Measurements from ENCODE around the gene CLMN. TPM values are rescaled to one million over a fixed set of nuclear protein-coding genes. Genes with fewer than 3 reads are reported as not detected.
"Not testable (repeated sequence)": the region's sequence is repeated elsewhere in the genome, so short reads cannot be mapped to it uniquely, and the experiment has no call there.

Gene CLMN
- total RNA-seq, 1 experiment from 2014 or later = 111 TPM

DNA sequence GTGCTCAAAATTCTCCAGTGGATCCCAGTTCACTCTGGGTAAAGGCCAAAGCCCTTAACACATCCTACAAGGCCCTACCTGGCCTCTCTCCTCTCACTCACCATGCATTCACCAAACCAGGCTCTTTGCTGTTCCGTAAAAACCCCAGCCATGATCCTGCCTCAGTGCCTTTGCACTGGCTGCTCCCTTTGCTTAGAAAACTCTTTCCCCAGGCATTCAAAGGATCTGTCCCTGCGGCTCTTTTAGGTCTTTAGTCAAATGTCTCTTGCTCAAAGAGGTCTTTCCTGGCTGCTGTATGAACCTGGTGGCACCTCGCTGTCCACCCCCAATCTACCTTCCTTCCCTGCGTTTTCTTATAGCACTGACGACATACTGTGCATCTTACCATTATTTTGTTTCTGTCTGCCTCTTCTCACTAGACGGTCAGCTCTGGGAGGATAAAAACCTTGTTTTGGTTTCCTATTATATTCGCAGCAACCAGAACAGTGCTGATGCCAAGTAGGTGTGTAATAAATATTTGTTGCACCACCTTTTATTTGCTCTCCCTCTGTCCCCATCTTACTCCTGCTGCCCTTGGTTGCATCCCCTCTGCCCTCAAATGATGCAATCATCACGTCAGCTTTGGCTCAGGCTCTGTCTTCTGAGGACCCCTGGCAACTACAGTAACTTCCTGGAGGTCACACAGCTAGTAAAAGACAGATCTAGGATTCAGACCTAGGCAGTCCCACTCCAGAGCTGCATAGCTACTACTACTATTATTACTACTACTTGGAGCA, 138.6 kb downstream of the CLMN start:
- DNase-seq = no peak
- Mint-ChIP-seq H3K27ac (ENCODE audit: unreplicated experiment) (peak overlapping the region; percentile 21), H3K4me3 (ENCODE audit: low read depth, unreplicated experiment) (no peak overlapping the region), H3K4me1 (ENCODE audit: low read depth, unreplicated experiment) (peaks cover 25% of the 10 kb centered on the region), H3K36me3 (ENCODE audit: insufficient read depth, unreplicated experiment) (peaks cover 22% of the 10 kb centered on the region), H3K9me3 (ENCODE audit: low read depth, unreplicated experiment) (no peaks in the 10 kb centered on the region), H3K27me3 (ENCODE audit: unreplicated experiment) (no peaks in the 10 kb centered on the region)
- intact Hi-C loops (cut with micrococcal nuclease; ENCODE audit: unreplicated experiment) = loop anchor here (5.0 kb wide), 1 partner anchor 181 kb away; no protein-coding TSS in a partner anchor
- TF ChIP-seq CTCF (IDR thresholded peaks at IDR 0.05; ENCODE audit: unreplicated experiment) = no peak
- BruUV-seq (replicated peaks) = no TSS peak
- CTCF ChIA-PET = no interaction called here

GRCh38 chr14:95175670-95176069, 144.0 kb downstream of the CLMN start:
- H3K4me3 Mint-ChIP-seq (ENCODE audit: low read depth, unreplicated experiment); H3K36me3 Mint-ChIP-seq (ENCODE audit: insufficient read depth, unreplicated experiment); CTCF ChIA-PET; H3K9me3 Mint-ChIP-seq (ENCODE audit: low read depth, unreplicated experiment); H3K27me3 Mint-ChIP-seq (ENCODE audit: unreplicated experiment); H3K27ac Mint-ChIP-seq (ENCODE audit: unreplicated experiment); intact Hi-C loops (cut with micrococcal nuclease; ENCODE audit: unreplicated experiment); BruUV-seq (replicated peaks); DNase-seq: not testable (repeated sequence)
- peaks cover 18% of the 10 kb centered on the region for H3K4me1 Mint-ChIP-seq (ENCODE audit: low read depth, unreplicated experiment)

GRCh38 chr14:95174184-95174792, 145.4 kb downstream of the CLMN start:
- TF ChIP-seq CTCF (IDR thresholded peaks at IDR 0.05; ENCODE audit: unreplicated experiment) = no peak
- H3K36me3 Mint-ChIP-seq (ENCODE audit: insufficient read depth, unreplicated experiment) = no peaks in the 10 kb centered on the region

DNA sequence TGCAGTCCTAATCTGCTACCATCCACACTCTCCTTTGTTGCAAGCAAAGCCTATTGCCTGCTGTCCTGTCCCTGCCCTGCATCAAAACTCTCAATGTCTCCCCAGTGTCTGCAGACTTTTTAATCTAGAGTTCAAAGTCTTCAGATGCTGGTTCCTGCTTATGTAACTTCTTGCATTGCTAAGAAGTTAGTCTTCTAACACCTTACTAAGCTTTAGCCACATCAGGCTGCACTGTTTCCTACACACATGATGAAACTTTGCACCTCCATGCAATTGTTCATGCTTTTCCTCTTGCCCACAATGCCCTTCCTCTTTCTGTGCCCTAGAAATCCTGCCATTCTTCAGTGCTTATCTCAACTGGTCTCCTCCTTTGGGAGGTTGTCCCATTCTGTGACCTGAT, 146.2 kb downstream of the CLMN start:
- BruUV-seq (replicated peaks) = no TSS peak
- Mint-ChIP-seq H3K4me1 (ENCODE audit: low read depth, unreplicated experiment) (peaks cover 26% of the 10 kb centered on the region), H3K27ac (ENCODE audit: unreplicated experiment) (peak overlapping the region; percentile 1), H3K9me3 (ENCODE audit: low read depth, unreplicated experiment) (no peaks in the 10 kb centered on the region), H3K27me3 (ENCODE audit: unreplicated experiment) (no peaks in the 10 kb centered on the region), H3K4me3 (ENCODE audit: low read depth, unreplicated experiment) (no peak overlapping the region), H3K36me3 (ENCODE audit: insufficient read depth, unreplicated experiment) (no peaks in the 10 kb centered on the region)
- intact Hi-C loops (cut with micrococcal nuclease; ENCODE audit: unreplicated experiment) = no loop called here
- no peak for TF ChIP-seq CTCF (IDR thresholded peaks at IDR 0.05; ENCODE audit: unreplicated experiment)
- CTCF ChIA-PET = no interaction called here
- no peak for DNase-seq

More at GRCh38 chr14:95174184-95174792, 145.4 kb downstream of the CLMN start:
- Mint-ChIP-seq H3K27me3 (ENCODE audit: unreplicated experiment) (no peaks in the 10 kb centered on the region), H3K4me3 (ENCODE audit: low read depth, unreplicated experiment) (no peak overlapping the region), H3K4me1 (ENCODE audit: low read depth, unreplicated experiment) (peaks cover 18% of the 10 kb centered on the region), H3K27ac (ENCODE audit: unreplicated experiment) (peak overlapping the region; percentile 1), H3K9me3 (ENCODE audit: low read depth, unreplicated experiment) (no peaks in the 10 kb centered on the region)
- intact Hi-C loops (cut with micrococcal nuclease; ENCODE audit: unreplicated experiment) = no loop called here
- no TSS peak for BruUV-seq (replicated peaks)
- no peak for DNase-seq
- CTCF ChIA-PET = interaction anchor here (1.0 kb wide), 2 partner anchors 9 to 25 kb away, joined by 3 to 4 read pairs; no protein-coding TSS in a partner anchor

DNA sequence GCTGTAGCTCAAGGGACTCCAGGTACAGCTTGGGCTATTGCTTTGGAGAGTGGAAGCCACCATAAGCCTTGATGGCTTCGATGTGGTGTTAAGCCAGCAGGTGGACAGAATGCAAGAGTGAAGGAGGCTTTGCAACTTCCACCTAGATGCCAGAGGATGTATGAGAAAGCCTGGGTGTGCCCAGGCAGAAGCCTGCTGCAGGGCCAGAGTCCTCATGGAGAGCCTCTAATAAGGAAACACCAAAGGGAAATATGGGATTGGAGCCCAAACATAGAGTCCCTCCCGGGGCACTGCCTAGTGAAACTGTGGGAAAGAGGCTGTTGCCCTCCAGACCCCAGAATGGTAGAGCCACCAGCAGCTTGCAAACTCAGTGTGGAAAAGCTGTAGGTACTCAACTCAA, 152.5 kb downstream of the CLMN start:
- CTCF ChIA-PET = no interaction called here
- H3K9me3 Mint-ChIP-seq (ENCODE audit: low read depth, unreplicated experiment) = peaks cover 9% of the 10 kb centered on the region
- no peak for TF ChIP-seq CTCF (IDR thresholded peaks at IDR 0.05; ENCODE audit: unreplicated experiment)
- BruUV-seq (replicated peaks) = no TSS peak
- H3K36me3 Mint-ChIP-seq (ENCODE audit: insufficient read depth, unreplicated experiment) = no peaks in the 10 kb centered on the region
- intact Hi-C loops (cut with micrococcal nuclease; ENCODE audit: unreplicated experiment) = no loop called here
- H3K27me3 Mint-ChIP-seq (ENCODE audit: unreplicated experiment) = no peaks in the 10 kb centered on the region
- H3K4me3 Mint-ChIP-seq (ENCODE audit: low read depth, unreplicated experiment) = no peak overlapping the region
- peaks cover 8% of the 10 kb centered on the region for H3K4me1 Mint-ChIP-seq (ENCODE audit: low read depth, unreplicated experiment)
- no peak for DNase-seq
- no peak overlapping the region for H3K27ac Mint-ChIP-seq (ENCODE audit: unreplicated experiment)

Data from Calu3 (cell line).